Activated CD4-positive, alpha-beta T cell treated with anti-CD3 and anti-CD28 coated beads for 48 hours (primary cell): ENCODE data around the gene ETS2.
A peak's percentile ranks its signal among the peaks of the same experiment; 100 is the strongest.

Experiments used
- DNase-seq: peaks from one replicate; pipeline ENCODE4 v3.0.0-alpha.2; 2020

Gene ETS2

DNA sequence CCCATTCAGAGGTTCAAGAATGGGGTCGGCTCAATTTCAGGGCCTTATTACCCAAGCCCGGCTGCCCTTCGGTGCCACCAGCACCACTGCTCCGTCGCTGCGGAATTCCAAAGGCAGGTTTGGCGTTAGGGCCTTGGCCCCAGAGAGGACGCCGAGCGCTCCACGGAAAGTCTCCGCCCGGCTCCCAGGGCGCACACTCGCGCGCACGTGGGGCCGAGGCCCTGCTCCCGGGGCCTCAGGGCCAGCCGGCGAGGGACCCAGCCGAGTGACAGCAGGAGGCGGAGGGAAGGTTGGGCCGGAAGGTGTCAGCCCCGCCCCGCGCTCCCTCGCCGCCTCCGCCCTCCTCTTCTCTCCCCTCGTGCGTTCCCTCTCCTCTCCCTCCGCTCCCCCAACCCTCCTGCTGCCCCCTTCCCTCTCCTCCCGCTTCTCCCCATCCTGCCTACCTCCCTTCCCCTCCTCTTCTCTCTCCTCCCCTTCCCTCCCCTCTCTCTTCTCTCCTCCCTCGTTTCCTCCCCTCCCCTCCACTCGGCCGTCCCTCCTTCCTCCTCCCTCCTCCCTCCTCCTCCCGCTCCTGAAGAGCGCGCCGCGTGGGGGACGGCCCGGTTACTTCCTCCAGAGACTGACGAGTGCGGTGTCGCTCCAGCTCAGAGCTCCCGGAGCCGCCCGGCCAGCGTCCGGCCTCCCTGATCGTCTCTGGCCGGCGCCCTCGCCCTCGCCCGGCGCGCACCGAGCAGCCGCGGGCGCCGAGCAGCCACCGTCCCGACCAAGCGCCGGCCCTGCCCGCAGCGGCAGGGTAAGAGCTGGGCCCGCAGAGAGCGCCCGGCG, at the start of gene ETS2:
Gene ETS2, plus strand, starts transcription at position 602 of the 825 bp plus-strand sequence. CDS start 4,106 bp downstream, outside the sequence.
- peak; percentile 82 for DNase-seq

- DNase-seq = no peak
Observed at GRCh38 chr21:38756746-38757145, 49.0 kb upstream of the ETS2 start.

DNA sequence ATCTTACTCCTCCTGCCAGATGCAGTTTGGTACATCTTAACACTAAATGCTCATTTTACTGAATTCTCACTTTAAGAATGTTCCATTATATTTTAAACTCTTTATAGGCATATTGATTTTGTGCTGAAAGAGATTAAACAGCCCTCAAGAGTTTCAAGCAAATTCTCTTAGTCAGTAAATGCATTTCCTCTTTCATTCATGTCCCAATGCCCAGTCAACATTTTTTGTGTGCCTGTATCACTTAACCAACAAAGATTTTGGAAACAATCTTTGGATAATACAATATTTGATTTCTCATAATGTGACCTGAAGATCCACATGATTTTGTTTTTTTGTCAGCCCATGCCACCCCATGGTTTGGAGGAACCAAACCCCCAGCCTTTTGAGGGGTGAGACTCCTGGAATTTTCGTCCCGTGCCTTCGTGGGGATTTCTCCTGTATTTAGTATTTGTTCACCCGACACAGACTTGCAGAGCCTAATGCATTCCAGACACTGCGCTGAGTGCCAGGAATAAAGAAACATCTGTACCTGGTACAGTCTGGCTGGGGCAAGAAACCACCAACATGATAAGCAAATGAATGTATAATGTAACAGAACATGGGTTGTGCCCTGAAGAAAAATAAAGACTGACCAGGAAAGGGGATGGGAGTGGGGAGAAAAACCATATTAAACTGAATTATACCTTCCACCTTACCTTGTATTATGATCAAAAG, 47.1 kb upstream of the ETS2 start:
- DNase-seq = no peak

DNA sequence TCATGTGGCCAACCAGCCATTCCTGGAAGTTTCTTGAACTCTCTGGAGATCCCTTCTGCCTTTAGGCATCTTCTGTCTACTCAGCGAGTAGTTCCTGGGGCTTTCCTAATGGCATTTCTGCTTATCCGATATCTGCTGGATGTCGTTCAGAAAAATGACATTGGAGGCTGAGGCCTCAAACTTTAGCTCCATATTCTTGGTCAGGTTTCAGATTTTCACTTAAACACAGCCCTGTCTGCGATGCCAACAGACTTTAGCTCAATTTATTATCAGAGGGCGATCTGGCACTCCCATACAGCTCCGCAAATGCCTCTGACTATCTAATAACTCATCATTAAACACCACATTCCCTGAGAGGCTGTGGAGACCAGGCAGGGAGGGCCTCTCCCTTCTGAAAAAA, 46.3 kb upstream of the ETS2 start:
- no peak for DNase-seq

- no peak for DNase-seq
Observed at GRCh38 chr21:38760017-38760761, 45.5 kb upstream of the ETS2 start.

GRCh38 chr21:38760762-38761155, 45.0 kb upstream of the ETS2 start:
- DNase-seq = no peak

DNA sequence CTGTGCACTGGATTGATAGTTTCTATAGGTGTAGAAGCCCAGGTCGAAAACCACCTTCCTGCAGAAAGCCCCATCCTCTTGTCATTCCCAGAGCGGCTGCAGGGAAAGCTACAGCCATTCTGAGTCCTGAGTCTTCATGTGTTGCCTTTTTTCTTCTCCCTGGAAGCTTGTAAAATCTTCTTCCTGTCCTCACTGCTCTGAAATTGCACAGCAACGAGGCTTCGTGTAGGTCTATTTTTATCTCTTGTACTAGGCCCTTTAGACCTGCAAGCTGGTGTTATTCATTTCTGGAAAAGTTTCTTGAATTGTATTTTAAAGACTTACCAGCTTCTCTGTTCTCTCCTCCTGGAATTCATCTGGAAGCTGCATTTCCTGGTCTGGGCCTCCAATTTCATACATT, 44.2 kb upstream of the ETS2 start:
- no peak for DNase-seq

- DNase-seq = no peak
Observed at GRCh38 chr21:38765056-38765455, 40.7 kb upstream of the ETS2 start.

DNA sequence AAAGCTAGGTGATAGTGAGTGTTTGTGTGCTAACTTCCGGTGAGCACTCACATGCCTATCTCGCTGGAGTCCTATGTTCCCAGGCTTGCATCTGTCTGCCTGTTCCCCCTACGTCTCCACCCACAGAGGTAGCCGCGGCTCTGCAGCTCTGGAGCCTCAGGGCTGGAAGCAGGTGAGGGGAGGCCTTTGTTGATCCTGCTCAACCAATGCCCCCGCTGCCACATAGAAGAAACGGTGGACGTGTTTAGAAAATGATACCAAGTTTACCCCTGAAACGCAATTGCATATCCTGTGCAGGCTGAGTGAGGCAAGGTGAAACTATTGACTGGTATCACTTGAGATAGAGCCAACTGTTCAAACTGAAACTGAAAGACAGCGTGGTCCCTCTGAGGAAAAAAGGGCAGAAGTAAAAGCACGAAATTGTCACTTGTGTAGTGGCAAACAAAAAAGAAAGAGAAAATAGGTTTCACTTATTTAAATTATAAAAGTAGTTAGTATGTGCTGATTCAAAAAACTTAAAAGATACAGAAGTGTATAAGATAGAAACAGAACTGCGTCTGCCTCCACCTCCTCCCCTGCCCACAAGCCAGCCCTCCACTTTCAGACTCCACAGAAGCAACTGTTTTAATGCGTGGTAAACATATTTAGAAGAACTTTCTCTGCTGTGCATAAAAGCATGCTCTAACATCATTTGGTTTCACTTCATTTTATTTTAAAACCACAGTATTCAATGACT, 38.6 kb upstream of the ETS2 start:
- DNase-seq = peak; percentile 69

DNA sequence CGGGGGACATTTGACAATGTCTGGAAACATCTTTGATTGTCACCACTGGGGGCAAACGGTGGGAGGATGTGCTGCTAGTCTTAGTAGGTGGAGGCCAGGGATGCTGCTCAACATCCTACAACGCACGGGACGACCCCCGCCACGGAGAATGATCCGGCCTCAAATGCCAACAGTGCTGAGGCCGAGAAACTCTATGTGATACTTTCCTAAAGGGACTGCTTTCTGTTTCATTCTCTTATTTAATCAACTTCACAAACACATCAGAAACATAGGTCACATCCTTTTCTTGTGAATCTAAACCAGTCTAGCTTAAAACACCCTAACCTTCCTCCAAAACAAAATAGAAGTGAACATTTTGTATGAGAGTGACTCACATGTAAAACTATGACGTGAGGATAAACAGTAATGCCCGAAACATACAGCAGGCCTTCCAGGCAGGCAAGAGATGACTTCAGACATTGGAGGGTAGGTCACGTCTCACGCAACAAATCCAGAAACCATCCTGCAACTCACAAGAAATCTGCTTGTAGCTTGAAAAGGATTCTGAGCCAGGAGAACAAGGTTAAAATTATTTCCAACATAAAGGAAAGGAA, 37.2 kb upstream of the ETS2 start:
- peak; percentile 82 for DNase-seq

DNA sequence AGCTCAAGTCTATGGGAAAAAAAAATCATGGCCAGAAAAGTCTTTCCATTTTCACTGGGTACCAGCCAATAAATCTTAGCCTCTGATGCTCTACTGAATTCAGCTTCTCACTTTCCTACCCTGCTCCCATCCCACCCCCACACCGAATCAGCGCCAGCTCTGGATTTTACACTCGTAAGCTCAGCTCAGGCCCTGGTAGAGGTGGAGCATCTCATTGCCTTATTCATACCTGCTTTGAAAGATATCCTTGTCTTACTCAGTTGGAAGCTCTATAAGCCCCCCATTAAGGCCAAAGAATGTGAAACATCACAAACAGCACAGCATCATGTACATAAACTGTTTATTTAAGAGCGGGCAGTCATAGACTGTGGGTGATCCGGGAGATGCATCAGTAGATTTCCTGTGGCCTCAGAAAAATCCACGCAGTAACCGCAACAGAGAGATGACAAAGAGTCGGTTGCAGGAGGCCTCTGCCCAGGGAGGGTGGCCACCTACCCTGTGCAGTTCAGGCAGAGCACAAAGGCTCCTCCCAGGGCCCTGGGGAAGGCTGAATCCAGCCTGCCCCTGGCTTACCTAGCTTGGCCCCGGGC, 36.4 kb upstream of the ETS2 start:
- peak; percentile 39 for DNase-seq

- no peak for DNase-seq
Observed at GRCh38 chr21:38770660-38771059, 35.1 kb upstream of the ETS2 start.

DNA sequence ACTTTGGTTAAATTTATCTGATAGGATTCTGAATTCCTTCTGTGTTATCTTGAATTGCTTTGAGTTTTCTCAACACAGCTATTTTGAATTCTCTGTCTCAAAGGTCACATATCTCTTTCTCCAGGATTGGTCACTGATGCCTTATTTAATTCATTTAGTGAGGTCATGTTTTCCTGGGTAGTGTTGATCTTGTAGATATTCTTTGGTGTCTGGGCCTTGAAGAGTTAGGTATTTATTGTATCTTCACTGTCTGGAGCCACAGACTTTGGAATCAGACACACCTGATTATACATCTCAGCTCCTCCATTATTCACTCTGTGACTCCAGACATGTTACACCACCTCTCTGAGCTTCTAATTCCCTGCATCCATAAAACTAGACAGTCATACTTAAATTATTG, 34.2 kb upstream of the ETS2 start:
- DNase-seq = no peak

DNA sequence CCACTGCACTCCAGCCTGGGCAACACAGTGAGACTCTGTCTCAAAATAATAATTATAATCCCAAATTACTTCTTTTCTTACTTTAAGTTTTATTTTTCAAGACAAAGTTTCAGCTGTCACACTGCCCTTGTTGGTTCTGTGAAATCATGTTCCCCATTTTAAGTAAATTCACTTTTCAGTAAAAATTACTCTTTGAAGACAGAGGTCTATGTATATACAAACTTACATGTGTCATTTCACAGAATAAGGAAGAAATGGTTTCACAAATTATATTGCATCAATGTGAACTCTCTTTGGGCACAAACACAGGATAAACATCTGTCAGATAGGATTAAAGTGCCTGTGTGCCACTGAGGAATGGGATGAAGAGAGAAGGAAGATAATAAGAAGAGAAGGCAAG, 33.1 kb upstream of the ETS2 start:
- no peak for DNase-seq

GRCh38 chr21:38773099-38774061, 32.3 kb upstream of the ETS2 start:
- peak; percentile 54 for DNase-seq

DNA sequence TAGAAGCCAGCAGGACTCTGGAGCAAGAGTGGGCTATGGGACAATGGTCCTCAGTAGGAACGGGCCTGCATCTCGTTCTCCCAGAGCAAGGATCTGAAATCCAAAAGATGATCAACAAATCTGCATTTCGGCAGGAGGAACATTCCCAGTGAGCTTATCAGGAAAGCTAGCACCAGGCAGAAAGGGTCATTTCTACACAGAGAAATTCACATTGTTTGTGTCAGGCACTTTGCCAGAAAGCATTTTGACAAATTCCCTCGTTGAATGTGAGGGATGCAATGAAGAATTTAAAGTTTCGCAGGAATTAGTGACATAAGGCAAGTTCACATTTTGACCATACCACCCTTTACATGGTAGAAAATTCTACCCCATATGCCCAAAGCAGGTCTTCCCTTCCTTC, 31.6 kb upstream of the ETS2 start:
- DNase-seq = no peak

DNA sequence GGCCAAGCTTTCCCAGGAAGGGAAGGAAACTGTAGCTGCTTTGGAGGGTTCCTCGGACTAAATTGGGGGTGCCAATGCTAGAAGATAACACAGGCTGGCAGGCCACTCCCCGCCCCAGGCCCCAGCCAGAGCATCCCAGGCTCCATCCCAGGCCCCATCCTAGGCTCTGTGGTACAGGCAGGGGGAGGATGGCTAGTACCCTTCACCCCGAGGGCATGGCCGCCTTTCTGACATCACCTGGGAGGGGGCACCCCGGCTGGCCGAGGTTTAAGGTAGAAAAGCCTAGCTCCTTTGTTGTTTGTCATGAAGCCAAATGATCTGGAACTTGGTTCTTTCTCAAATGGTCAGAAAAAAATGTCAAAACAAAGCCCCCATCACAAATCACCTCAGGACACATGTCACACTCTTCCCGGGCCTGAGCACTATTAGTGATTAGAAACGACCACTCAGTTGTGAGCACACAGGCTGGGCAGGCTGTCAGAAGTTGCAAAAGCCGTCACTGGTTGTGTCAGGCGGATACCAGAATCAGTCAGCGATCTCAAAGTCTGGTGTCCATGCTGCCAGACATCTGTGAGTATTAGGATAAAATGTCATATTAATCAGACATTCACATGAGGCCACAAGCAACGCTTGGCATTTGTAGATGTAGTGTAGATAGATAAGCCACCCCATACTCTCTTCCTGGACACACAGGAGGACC, 31.0 kb upstream of the ETS2 start:
- DNase-seq = no peak

DNA sequence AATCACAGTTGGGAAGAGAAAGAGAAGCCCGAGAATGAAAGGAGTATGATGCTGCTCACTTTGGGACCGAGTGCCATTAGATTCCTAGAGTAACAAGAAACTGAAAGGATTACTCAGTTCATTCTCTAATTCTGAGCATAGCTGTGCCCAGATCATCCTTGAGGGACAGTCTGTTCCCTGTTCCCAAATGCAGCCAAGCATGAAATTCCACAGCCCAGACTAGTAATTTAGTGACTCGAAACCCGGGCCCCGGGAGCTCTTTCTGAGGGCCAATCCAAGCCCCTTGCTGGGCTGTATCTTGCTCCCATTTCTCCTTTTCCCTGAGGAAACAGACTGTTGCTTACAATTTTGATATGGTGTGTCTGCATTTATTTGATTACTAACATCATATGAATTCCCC, 30.0 kb upstream of the ETS2 start:
- no peak for DNase-seq

GRCh38 chr21:38777015-38777414, 28.7 kb upstream of the ETS2 start:
- DNase-seq = no peak

DNA sequence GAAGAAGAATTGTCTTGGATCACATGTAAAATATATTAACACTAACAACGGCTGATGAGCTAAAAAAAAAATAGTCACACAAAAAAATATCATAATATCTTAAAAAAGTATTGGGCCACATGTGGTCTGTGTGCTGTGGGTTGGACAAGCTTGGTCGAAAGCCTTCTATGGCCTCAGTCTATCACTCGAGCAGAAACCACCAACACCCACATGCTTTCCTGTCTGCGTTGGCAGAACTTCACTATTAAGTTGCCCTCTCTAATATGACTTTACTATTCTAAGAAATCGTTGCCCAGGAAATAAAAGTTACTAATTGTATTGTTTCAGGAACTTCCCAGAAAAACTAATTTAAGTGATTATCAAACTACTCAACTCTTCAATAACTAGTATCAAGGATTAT, 28.2 kb upstream of the ETS2 start:
- no peak for DNase-seq
